Eye (tissue), 1 donor: Measurements from ENCODE around the gene IGLL1.
"Not testable (repeated sequence)": the region's sequence is repeated elsewhere in the genome, so short reads cannot be mapped to it uniquely, and the experiment has no call there.

Experiments
- DNase-seq: peaks from one replicate; pipeline ENCODE4 v3.0.0-alpha.2; 2015

Gene IGLL1

DNA sequence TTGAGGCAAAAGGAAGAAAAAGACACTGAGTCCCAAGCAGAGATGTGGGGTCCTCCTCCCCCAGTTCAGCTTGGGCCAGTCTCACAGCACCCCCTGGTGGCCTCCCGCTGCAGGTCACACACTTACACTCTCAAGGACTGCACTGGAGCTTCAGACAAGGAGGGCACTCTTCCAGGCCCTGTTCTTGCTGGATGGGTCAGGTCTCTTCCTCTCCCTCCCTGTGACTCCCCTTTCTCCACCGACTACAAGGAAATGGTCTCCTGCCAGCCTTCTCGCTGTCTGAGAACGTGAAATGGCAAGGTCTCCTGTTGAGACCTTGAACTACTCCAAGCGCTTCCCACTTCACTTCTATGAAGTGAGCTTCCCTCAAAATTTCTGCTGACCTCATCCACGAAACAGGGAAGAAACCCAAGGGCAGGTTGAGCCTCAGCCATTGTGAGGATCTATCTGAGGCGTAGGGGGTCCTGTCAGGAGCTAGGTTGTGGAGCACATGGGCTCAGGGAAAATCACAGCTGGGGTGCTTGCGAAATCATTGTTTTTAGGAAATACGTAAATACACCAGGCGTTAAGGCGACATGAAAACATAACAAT lies 11.2 kb upstream of the IGLL1 start:
- peak; percentile 89 for DNase-seq

- DNase-seq = no peak
Observed at GRCh38 chr22:23583836-23584235, 3.7 kb upstream of the IGLL1 start.

- no peak for DNase-seq
Observed at GRCh38 chr22:23583153-23583552, 3.1 kb upstream of the IGLL1 start.

DNA sequence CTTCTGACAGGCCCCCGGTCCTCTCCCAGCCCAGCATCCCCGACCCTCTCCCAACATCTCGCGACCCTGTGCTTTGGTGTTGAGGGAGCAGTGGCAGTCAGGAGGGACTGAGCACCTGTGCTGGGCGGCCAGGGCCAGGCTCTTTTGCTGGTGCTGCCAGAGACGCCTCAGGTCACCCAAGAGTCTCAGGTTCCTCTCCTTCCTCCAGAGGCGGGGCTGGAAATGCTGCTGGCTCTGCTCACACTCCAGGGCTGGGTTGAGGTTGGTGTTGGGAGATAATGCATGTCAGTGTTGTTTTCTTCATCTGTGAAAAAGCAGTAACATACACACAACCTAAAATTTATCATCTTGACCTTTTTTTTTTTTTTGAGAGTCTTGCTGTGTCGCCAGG lies 1.2 kb upstream of the IGLL1 start:
- no peak for DNase-seq

- no peak for DNase-seq
Observed at GRCh38 chr22:23580576-23581259, 628 bp upstream of the IGLL1 start.

- no peak for DNase-seq
Observed at GRCh38 chr22:23579280-23579679, 810 bp downstream of the IGLL1 start.

GRCh38 chr22:23578306-23578705 lies 1.8 kb downstream of the IGLL1 start:
- no peak for DNase-seq

- no peak for DNase-seq
Observed at GRCh38 chr22:23576681-23577080, 3.4 kb downstream of the IGLL1 start.

DNA sequence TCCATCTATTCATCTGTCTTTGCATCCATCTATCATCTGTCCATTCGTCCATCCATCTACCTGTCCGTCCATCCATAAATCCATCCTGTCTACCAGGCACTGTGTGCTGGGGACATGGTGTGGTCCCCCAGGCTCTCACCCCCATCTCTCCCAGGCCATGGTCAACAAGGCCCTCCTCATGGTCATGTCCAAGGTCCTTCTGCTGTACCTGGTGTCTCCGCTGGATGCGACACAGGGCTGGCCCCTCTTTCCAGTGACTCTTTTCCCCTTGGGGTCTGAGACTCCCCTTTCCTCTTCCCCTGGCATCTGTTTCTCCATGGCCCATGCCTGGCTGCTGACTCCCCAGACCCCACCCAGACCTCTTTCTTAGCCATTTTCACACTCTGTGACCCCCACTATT lies 4.5 kb downstream of the IGLL1 start:
- DNase-seq = no peak

- DNase-seq = no peak
Observed at GRCh38 chr22:23574877-23575276, 5.2 kb downstream of the IGLL1 start.

DNA sequence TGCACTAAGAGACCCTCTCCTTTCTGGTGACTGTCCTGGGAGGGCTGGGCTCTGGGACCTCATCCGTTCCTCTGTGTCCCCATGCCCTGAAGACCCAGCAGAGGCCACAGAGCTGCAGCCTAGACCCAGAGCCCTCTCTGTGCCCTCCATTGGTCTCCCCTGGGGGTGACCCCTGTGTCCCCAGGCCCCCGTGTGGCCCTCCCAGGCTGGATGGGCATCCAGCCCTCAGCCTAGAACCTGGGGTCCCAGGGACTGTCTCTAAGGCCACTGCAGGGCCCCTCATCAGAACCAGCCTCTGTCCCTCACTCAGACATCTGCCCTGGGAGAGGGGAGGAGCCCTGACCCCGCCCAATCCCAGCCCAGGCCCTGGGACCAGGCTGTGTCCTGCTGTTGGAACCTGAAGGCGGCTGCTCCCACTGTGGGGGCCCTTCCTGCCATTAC lies 5.7 kb downstream of the IGLL1 start:
- DNase-seq = no peak

GRCh38 chr22:23573701-23574235 lies 6.3 kb downstream of the IGLL1 start:
- not testable (repeated sequence) for DNase-seq

DNA sequence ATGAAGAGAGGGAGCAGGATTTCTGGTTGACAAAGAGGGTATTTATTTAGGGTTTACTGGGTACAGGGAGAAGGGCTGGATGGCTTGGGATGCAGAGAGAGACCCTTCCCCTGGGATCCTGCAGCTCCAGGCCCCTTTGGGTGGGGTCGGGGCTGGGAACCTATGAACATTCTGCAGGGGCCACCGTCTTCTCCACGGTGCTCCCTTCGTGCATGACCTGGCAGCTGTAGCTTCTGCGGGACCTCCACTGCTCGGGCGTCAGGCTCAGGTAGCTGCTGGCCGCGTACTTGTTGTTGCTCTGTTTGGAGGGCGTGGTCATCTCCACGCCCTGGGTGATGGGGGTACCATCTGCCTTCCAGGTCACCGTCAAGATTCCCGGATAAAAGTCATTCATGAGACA lies 7.0 kb downstream of the IGLL1 start:
- DNase-seq = not testable (repeated sequence)

DNA sequence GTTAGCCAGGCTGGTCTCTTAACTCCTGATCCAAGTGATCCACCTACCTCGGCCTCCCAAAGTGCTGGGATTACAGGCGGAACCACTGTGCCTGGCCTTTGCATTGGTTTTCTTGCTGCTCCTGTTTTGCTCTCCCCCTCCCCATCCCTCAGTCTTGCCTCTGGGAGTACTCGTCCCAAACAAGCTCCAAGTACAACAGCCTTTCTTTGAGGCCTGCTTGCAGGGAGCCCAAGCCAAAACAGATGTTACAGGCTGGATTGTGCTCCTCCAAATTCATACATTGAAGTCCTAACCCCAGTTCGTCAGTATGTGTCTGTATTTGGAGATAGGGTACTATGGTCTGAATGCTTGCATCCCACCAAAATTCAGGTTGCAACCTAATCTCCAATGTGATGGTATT lies 8.6 kb downstream of the IGLL1 start:
- DNase-seq = no peak

GRCh38 chr22:23570681-23571080 lies 9.4 kb downstream of the IGLL1 start:
- no peak for DNase-seq

DNA sequence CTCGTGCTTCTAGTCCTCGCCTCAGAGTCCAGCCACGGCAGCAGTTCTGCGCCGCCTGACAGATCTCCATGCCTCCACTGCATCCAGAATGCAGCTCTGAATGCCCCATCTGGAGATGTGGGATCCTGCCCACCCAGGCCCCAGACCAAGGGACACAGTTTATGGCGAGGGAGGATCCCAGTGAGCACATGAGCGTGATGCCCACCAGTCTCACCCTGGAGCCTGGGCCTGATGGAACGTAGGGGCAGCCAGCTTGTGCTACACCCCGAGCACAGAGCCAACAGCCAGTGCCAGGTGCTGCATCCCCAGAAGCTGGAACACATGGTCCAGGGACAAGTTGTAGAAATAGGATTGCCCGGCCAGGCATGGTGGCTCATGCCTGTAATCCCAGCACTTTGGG lies 10.4 kb downstream of the IGLL1 start:
- no peak for DNase-seq

- DNase-seq = no peak
Observed at GRCh38 chr22:23569291-23569690, 10.8 kb downstream of the IGLL1 start.

DNA sequence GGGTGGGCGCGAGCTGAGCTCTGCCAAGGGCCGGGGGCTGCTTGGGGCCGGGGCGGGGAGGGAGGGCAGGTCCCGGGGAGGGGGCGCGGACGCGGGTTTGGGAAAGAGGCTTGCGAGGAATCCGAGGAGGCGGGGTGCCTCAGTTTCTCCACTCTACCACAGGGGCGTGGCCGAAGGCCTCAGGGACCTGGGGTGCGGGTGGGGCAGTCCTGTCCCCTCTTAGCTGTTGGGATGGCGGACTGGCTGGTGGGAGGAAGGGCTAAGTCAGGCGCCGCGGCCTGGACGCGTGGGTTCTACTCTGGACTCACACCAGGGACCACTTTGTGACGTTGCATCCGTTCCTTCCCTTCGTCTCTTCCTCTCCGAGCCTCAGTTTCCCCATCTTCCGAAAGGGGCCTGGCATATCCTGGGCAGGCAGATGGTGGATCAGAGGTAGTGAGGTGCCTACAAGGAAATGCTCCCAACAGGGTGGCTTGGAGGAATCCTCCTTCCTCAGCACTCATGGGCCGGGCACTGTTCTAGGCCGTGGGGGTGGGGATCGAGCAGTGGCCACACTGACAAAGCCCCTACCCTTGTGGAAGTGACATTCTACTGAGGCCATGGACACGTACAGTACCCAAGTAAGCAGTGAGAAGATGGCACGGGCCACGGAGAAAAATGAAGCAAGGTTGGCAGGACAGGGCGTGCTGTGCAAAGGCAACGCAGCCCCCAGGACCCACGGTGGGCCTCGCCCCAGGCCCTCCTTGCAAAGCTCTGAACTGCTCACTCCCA lies 13.2 kb downstream of the IGLL1 start:
- DNase-seq = peak; percentile 44

- peak; percentile 93 for DNase-seq
Observed at GRCh38 chr22:23565915-23566704, 14.0 kb downstream of the IGLL1 start.

DNA sequence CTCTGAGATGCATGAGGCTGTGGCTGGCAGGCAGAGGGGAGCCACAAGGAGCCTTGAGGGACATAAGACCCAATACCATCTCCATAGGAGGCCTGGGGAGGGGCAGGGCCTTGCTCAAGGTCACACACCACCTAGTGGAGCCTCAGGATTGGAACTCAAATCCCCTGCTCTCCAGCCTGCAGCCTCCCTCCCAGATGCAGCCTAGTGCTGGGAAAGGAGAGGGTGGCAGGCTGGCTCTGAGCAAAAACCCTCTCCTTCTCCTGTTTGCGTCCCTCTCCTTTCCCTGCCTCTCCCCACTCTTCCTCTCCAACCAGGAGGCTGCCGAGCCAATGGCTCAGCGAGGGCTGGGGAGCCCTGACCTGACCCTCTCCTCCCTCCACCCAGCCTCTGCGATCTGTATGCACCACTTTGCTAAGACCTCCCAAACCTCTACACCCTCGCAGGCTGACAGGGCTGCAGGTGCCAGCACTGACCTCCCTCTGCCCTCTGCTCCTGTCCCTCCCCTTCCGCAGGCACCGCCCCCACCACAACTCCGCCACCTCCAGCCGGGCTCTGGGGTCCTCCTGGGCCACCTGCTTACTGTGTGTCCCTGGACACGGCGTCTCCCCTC lies 14.7 kb downstream of the IGLL1 start:
- DNase-seq = peak; percentile 75

GRCh38 chr22:23564276-23564675 lies 15.8 kb downstream of the IGLL1 start:
- no peak for DNase-seq

DNA sequence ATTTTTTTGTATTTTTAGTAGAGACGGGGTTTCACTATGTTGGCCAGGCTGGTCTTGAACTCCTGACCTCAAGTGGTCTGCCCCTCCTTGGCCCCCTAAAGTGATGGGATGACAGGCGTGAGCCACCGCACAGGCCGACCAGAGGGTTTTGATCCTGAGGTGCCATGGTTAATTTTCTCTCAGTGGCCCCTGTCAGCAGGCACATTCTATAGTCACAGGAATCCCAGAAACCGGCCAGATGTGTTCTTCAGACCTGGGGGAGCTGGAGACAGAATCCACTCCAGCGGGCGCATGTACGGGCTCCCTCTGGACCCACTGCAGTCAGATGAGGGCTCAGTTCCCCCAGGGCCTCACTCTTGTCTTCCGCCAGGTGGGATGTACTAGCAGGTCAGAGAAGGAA lies 17.0 kb downstream of the IGLL1 start:
- DNase-seq = no peak

DNA sequence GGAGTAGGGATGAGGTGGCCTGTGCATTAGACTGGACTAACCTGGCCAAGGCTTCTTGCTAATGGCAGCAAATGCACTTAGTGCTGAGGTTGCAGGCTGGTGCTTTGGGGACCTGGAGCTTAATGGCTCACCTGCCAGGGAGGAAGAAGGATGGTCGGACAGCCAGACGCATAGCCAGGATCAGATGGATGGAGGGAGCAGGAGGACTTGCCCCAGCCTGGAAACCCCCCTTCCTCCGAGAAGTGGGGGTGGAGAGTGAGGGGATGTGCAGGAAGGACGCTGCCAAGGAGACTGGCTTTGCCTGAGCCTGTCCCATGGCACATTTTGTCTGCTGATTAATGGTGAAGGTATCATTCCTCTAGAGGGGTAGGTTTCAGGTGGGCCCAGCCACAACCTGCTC lies 17.9 kb downstream of the IGLL1 start:
- peak; percentile 30 for DNase-seq
